Trophoblast cell (in vitro differentiated cells and primary cell): ENCODE measurements around the gene SLC48A1.
A peak's percentile ranks its signal among the peaks of the same experiment; 100 is the strongest.

ENCODE experiments used
- DNase-seq, 2 donors: peaks; one replicate each; pipeline ENCODE4 v3.0.0-alpha.2; 2016
- H2AFZ ChIP-seq: 2 replicates; pipeline ENCODE4 v1.6.1; 2013; ENCODE audit warnings: low read length, moderate library complexity, mild to moderate bottlenecking; ENCODE audit not compliant: insufficient read depth, poor library complexity
- H2AK5ac ChIP-seq: 2 replicates; pipeline ENCODE4 v1.6.1; 2013; ENCODE audit warnings: mild to moderate bottlenecking, low read length
- H2BK120ac ChIP-seq: 2 replicates; pipeline ENCODE4 v1.6.1; 2013; ENCODE audit warnings: low read length, mild to moderate bottlenecking, moderate library complexity; ENCODE audit not compliant: insufficient read depth, poor library complexity
- H2BK12ac ChIP-seq: 2 replicates; pipeline ENCODE4 v1.6.1; 2013; ENCODE audit warnings: mild to moderate bottlenecking, low read length, moderate library complexity
- H2BK5ac ChIP-seq: 2 replicates; pipeline ENCODE4 v1.6.1; 2013; ENCODE audit warnings: low read length, low read depth, moderate library complexity, mild to moderate bottlenecking; ENCODE audit not compliant: poor library complexity
- H3K14ac ChIP-seq: 2 replicates; pipeline ENCODE4 v1.6.1; 2013; ENCODE audit warnings: mild to moderate bottlenecking, low read length
- H3K18ac ChIP-seq: 2 replicates; pipeline ENCODE4 v1.6.1; 2013; ENCODE audit warnings: mild to moderate bottlenecking, low read length
- H3K23ac ChIP-seq: 2 replicates; pipeline ENCODE4 v1.6.1; 2013; ENCODE audit warnings: low read length
- H3K27ac ChIP-seq: 2 replicates; pipeline ENCODE4 v1.5.1; 2013; ENCODE audit warnings: low read depth, mild to moderate bottlenecking, inconsistent platforms, low read length, moderate library complexity
- H3K27me3 ChIP-seq: 2 replicates; pipeline ENCODE4 v1.6.1; 2013; ENCODE audit warnings: inconsistent platforms, mild to moderate bottlenecking, low read length, moderate library complexity; ENCODE audit not compliant: insufficient read depth
- H3K36me3 ChIP-seq, 2 experiments: 1 replicate in 1 of 2; 2 replicates in 1 of 2; pipeline ENCODE4 v1.6.1; 2013; ENCODE audit warnings: low read length in 2 of 2, mild to moderate bottlenecking in 2 of 2, moderate library complexity in 1 of 2; ENCODE audit not compliant: insufficient read depth in 2 of 2, control insufficient read depth in 1 of 2
- H3K4ac ChIP-seq: 2 replicates; pipeline ENCODE4 v1.6.1; 2013; ENCODE audit warnings: low read depth, mild to moderate bottlenecking, low read length, moderate library complexity
- H3K4me1 ChIP-seq, 2 experiments: 1 replicate in 1 of 2; 2 replicates in 1 of 2; pipeline ENCODE4 v1.6.1; 2013; ENCODE audit warnings: low read length in 2 of 2, mild to moderate bottlenecking in 2 of 2, moderate library complexity in 1 of 2; ENCODE audit not compliant: insufficient read depth in 2 of 2, control insufficient read depth in 1 of 2
- H3K4me2 ChIP-seq: 2 replicates; pipeline ENCODE4 v1.6.1; 2013; ENCODE audit warnings: inconsistent platforms, mild to moderate bottlenecking, low read length, moderate library complexity
- H3K4me3 ChIP-seq: 2 replicates; pipeline ENCODE4 v1.5.1; 2013; ENCODE audit warnings: mild to moderate bottlenecking, low read depth, low read length, inconsistent platforms
- H3K79me1 ChIP-seq: one replicate; pipeline ENCODE4 v1.6.1; 2013; ENCODE audit warnings: low read length
- H3K79me2 ChIP-seq: 2 replicates; pipeline ENCODE4 v1.6.1; 2013; ENCODE audit warnings: low read length, mild to moderate bottlenecking; ENCODE audit not compliant: control insufficient read depth, insufficient read depth, poor library complexity
- H3K9ac ChIP-seq: 2 replicates; pipeline ENCODE4 v1.6.1; 2013; ENCODE audit warnings: mild to moderate bottlenecking, low read length
- H3K9me3 ChIP-seq: 2 replicates; pipeline ENCODE4 v1.6.1; 2013; ENCODE audit warnings: low read depth, mild to moderate bottlenecking, control low read depth, inconsistent platforms, low read length; ENCODE audit not compliant: insufficient read depth
- H4K12ac ChIP-seq: 2 replicates; pipeline ENCODE4 v1.6.1; 2013; ENCODE audit warnings: low read depth, mild to moderate bottlenecking, low read length, moderate library complexity
- H4K8ac ChIP-seq: 2 replicates; pipeline ENCODE4 v1.6.1; 2013; ENCODE audit warnings: low read depth, mild to moderate bottlenecking, low read length, moderate library complexity
- H4K91ac ChIP-seq: one replicate; pipeline ENCODE4 v1.6.1; 2013; ENCODE audit warnings: low read depth, mild to moderate bottlenecking, low read length, moderate library complexity
- WGBS: extraction: QIAGEN DNeasy Blood & Tissue Kit; methylation state at CpG from one replicate; pipeline ENCODE4 v1.1.7; 2013; ENCODE audit warnings: missing lambda C conversion rate; ENCODE audit not compliant: insufficient read length, insufficient coverage; ENCODE audit errors: extremely low coverage; 5-methylcytosine and 5-hydroxymethylcytosine counted together

SLC48A1 gene

DNA sequence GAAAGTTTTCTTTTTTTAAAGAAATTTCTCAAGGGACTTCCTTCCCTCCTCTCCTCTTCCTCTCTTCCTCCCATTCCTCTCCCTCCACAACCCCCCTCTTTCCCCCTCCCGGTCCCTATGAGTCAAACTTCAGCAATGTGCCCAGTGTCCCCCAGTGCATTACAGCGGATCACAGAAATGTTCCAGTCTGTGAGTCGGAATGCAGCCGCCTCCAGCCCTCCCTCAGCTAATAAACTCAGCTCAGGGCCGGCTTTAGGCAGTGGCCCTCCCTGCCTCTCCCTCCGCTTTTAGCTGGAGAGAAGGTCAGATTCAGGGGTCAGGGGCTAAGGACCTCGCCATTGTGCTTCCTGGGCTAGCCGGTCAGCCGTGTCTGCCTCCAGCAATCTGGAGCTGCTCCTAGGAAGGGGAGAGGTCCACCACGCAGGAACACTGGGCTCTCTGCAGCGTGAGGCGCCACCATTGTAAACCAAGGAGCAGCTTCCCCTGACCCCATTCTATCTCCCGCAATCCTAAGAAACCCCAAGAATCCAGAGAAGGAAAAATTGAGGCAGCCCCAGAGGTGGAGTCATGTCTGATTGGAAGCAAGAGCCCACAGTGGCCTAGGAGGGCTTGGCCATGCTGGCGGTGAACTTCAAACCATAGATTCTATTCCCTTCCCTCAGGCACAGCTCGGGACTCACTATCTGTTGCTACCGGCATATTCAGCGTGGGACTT, 47.8 kb downstream of the SLC48A1 start:
- H3K9me3 ChIP-seq: no peaks in the 10 kb centered on the region

DNA sequence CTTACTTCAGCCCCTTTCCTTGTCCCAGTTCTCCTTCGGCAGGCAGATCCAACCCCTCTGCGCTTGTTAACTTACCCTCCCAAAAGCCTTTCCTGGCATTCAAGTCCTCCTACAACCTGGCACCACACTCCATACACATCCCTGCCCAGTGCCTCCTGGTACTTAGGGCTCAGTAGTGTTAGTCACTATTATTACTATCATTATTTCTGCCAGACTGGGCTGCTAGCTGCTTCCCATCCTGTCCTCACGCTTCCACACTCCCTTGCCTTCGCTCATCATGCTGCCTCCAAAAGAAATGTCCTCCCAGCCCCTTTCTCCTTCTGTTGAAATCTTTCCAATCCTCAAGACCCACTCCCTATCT, 48.3 kb downstream of the SLC48A1 start:
- peak overlapping the region; percentile 99 for H2BK120ac ChIP-seq
- peaks cover 39% of the 10 kb centered on the region for H3K79me2 ChIP-seq
- no peaks in the 10 kb centered on the region for H3K9me3 ChIP-seq
- H2AFZ ChIP-seq: peak overlapping the region; percentile 81
- H3K14ac ChIP-seq: peak overlapping the region; percentile 98
- H4K8ac ChIP-seq: peak overlapping the region; percentile 91
- peak overlapping the region; percentile 99 for H2BK12ac ChIP-seq
- H3K4me1 ChIP-seq: peaks cover 35 to 48% of the 10 kb centered on the region in 2 experiments
- DNase-seq: no peak
- H3K27ac ChIP-seq: peak overlapping the region; percentile 98
- H4K12ac ChIP-seq: peak overlapping the region; percentile 70
- H3K27me3 ChIP-seq: no peaks in the 10 kb centered on the region
- peak overlapping the region; percentile 98 for H4K91ac ChIP-seq
- H2AK5ac ChIP-seq: peak overlapping the region; percentile 94
- H2BK5ac ChIP-seq: peak overlapping the region; percentile 99
- H3K4ac ChIP-seq: peak overlapping the region; percentile 93
- no peak overlapping the region for H3K4me3 ChIP-seq
- peak overlapping the region; percentile 97 for H3K18ac ChIP-seq
- peaks cover 4 to 5% of the 10 kb centered on the region in 2 experiments for H3K36me3 ChIP-seq
- no CpG with 5 or more reads among the region's 4 CpGs for WGBS
- no peak overlapping the region for H3K9ac ChIP-seq
- H3K4me2 ChIP-seq: peak overlapping the region; percentile 37
- peaks cover 39% of the 10 kb centered on the region for H3K79me1 ChIP-seq
- no peak overlapping the region for H3K23ac ChIP-seq

More for the DNA sequence above, 47.8 kb downstream of the SLC48A1 start:
- WGBS: 80% methylated on average over 1 of the region's 17 CpGs
- Histone ChIP-seq H4K8ac (peak overlapping the region; percentile 91), H2BK5ac (peak overlapping the region; percentile 99), H2AFZ (peak overlapping the region; percentile 81), H3K18ac (peak overlapping the region; percentile 97), H3K4me1 (peaks cover 35 to 50% of the 10 kb centered on the region in 2 experiments), H3K4me2 (peak overlapping the region; percentile 98), H3K9ac (no peak overlapping the region), H3K79me2 (peaks cover 39% of the 10 kb centered on the region), H4K91ac (peak overlapping the region; percentile 99), H2BK12ac (peak overlapping the region; percentile 99), H3K14ac (peak overlapping the region; percentile 98), H3K4me3 (no peak overlapping the region), H3K27me3 (no peaks in the 10 kb centered on the region), H3K79me1 (peaks cover 39% of the 10 kb centered on the region), H4K12ac (peak overlapping the region; percentile 70), H3K36me3 (peaks cover 4 to 5% of the 10 kb centered on the region in 2 experiments), H2BK120ac (peak overlapping the region; percentile 99), H3K4ac (peak overlapping the region; percentile 93), H3K23ac (no peak overlapping the region), H2AK5ac (peak overlapping the region; percentile 94), H3K27ac (peak overlapping the region; percentile 99)
- peak; percentile 81 to 82 for DNase-seq

DNA sequence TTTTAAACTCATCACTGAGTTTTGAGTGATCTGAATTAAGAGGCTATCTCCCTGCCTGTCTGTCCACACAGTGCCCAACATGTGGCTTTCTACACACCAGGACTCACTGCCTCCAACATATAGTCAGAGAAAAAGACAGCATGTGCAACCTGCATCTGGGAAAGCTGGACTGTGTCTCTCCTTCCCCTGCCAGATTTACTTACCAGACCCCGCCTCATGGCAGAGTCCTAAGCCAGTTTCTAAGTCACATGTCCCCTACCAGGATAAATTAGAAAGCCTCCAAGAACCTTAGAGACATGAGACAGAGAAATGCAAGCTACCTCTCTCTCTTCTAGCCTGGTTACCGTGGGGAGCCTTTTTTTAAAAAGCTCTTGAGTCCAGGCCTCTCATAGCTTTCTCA, 49.4 kb downstream of the SLC48A1 start:
- no peak overlapping the region for H3K4me2 ChIP-seq
- H4K91ac ChIP-seq: peak overlapping the region; percentile 61
- H2BK5ac ChIP-seq: peak overlapping the region; percentile 22
- H3K9ac ChIP-seq: no peak overlapping the region
- H3K27ac ChIP-seq: peak overlapping the region; percentile 98
- H3K27me3 ChIP-seq: no peaks in the 10 kb centered on the region
- no CpG with 5 or more reads among the region's 2 CpGs for WGBS
- H3K18ac ChIP-seq: peak overlapping the region; percentile 9
- peaks cover 26 to 38% of the 10 kb centered on the region in 2 experiments for H3K4me1 ChIP-seq
- H4K12ac ChIP-seq: no peak overlapping the region
- H3K36me3 ChIP-seq: peaks cover 3 to 5% of the 10 kb centered on the region in 2 experiments
- peak overlapping the region; percentile 80 for H2BK12ac ChIP-seq
- H3K4me3 ChIP-seq: no peak overlapping the region
- no peaks in the 10 kb centered on the region for H3K9me3 ChIP-seq
- H3K14ac ChIP-seq: peak overlapping the region; percentile 64
- H3K79me2 ChIP-seq: peaks cover 31% of the 10 kb centered on the region
- H3K79me1 ChIP-seq: peaks cover 35% of the 10 kb centered on the region
- H2BK120ac ChIP-seq: peak overlapping the region; percentile 76
- no peak overlapping the region for H2AK5ac ChIP-seq
- DNase-seq: no peak
- no peak overlapping the region for H3K23ac ChIP-seq
- H2AFZ ChIP-seq: no peak overlapping the region
- no peak overlapping the region for H3K4ac ChIP-seq
- H4K8ac ChIP-seq: no peak overlapping the region

DNA sequence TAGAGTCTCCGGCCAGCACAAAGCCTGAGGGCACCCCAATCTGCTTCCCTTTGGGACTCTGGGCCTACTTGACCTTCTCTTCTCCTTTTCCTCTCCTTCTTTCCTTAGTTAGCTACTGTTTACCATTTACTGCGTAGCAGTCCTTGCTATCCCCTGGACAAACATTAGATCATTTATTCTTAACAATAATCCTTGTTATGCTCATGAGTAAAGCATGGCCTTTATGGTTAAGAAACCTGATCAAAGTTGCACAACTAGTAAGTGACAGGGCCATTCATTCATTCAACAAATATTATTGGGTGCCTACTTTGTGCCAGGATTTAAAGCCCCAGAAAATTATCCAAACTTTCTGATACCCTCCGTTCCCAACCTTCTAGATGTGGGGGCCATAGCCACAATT, 49.8 kb downstream of the SLC48A1 start:
- H3K9ac ChIP-seq: no peak overlapping the region
- no peaks in the 10 kb centered on the region for H3K9me3 ChIP-seq
- H3K79me1 ChIP-seq: peaks cover 33% of the 10 kb centered on the region
- no peak for DNase-seq
- no peak overlapping the region for H4K8ac ChIP-seq
- H4K91ac ChIP-seq: peak overlapping the region; percentile 61
- peak overlapping the region; percentile 9 for H2BK5ac ChIP-seq
- H3K23ac ChIP-seq: no peak overlapping the region
- H3K27me3 ChIP-seq: no peaks in the 10 kb centered on the region
- peaks cover 0 to 5% of the 10 kb centered on the region in 2 experiments for H3K36me3 ChIP-seq
- peak overlapping the region; percentile 81 for H2BK12ac ChIP-seq
- H3K4me3 ChIP-seq: no peak overlapping the region
- H3K4me2 ChIP-seq: no peak overlapping the region
- H3K4ac ChIP-seq: peak overlapping the region; percentile 15
- no peak overlapping the region for H3K18ac ChIP-seq
- peak overlapping the region; percentile 44 for H2AK5ac ChIP-seq
- no CpG with 5 or more reads among the region's 3 CpGs for WGBS
- peak overlapping the region; percentile 64 for H3K14ac ChIP-seq
- no peak overlapping the region for H2AFZ ChIP-seq
- no peak overlapping the region for H4K12ac ChIP-seq
- H2BK120ac ChIP-seq: peak overlapping the region; percentile 76
- no peak overlapping the region for H3K27ac ChIP-seq
- peaks cover 27% of the 10 kb centered on the region for H3K79me2 ChIP-seq
- peaks cover 24 to 33% of the 10 kb centered on the region in 2 experiments for H3K4me1 ChIP-seq
